SK-N-SH treated with all-trans-retinoic acid at 6 μM for 48 hours (cell line): Measurements from ENCODE around the gene OR4S1.

Experiments
- ARNTL ChIP-seq: fragments of 450-650 bp; formaldehyde crosslinking; IDR thresholded peaks from 2 replicates; pipeline ENCODE4 v1.5.0; 2020; ENCODE audit warnings: low read depth, mild to moderate bottlenecking, moderate library complexity, borderline replicate concordance
- CREB5 ChIP-seq: fragments of 250-450 bp; sonication (Bioruptor Pico); IDR thresholded peaks from 2 replicates; pipeline ENCODE4 v1.5.1; 2020; ENCODE audit warnings: low read depth, mild to moderate bottlenecking, moderate library complexity
- ISL1 ChIP-seq: fragments of 250-450 bp; sonication (Bioruptor Pico); IDR thresholded peaks from 2 replicates; pipeline ENCODE4 v2.1.2; 2022; ENCODE audit warnings: mild to moderate bottlenecking, moderate library complexity
- OSR1 ChIP-seq: fragments of 250-450 bp; sonication (Bioruptor Pico); IDR thresholded peaks from 2 replicates; pipeline ENCODE4 v1.8.0; 2022; ENCODE audit warnings: moderate library complexity, mild to moderate bottlenecking, inconsistent platforms
- SNAI2 ChIP-seq: fragments of 250-450 bp; sonication (Bioruptor Pico); IDR thresholded peaks from 2 replicates; pipeline ENCODE4 v1.5.0; 2020; ENCODE audit warnings: mild to moderate bottlenecking, moderate library complexity
- TSHZ2 ChIP-seq: fragments of 250-450 bp; sonication (Bioruptor Pico); IDR thresholded peaks from 2 replicates; pipeline ENCODE4 v1.5.0; 2020; ENCODE audit warnings: mild to moderate bottlenecking, moderate library complexity
- ZC3H10 ChIP-seq: fragments of 250-450 bp; sonication (Bioruptor Pico); IDR thresholded peaks from 2 replicates; pipeline ENCODE4 v1.5.1; 2021; ENCODE audit warnings: mild to moderate bottlenecking, moderate library complexity
- ZFP30 ChIP-seq: fragments of 450-650 bp; formaldehyde crosslinking; IDR thresholded peaks from 2 replicates; pipeline ENCODE4 v1.5.0; 2022; ENCODE audit warnings: mild to moderate bottlenecking, moderate library complexity
- ZNF70 ChIP-seq: fragments of 450-650 bp; formaldehyde crosslinking; IDR thresholded peaks from 2 replicates; pipeline ENCODE4 v1.5.0; 2020; ENCODE audit warnings: mild to moderate bottlenecking, moderate library complexity
- TF ChIP-seq, protein P1 (sequence below): fragments of 250-450 bp; sonication (Bioruptor Pico); IDR thresholded peaks from 2 replicates; pipeline ENCODE4 v1.8.0; 2020; ENCODE audit warnings: mild to moderate bottlenecking, moderate library complexity, borderline replicate concordance

- TF ChIP-seq, protein P1, sequence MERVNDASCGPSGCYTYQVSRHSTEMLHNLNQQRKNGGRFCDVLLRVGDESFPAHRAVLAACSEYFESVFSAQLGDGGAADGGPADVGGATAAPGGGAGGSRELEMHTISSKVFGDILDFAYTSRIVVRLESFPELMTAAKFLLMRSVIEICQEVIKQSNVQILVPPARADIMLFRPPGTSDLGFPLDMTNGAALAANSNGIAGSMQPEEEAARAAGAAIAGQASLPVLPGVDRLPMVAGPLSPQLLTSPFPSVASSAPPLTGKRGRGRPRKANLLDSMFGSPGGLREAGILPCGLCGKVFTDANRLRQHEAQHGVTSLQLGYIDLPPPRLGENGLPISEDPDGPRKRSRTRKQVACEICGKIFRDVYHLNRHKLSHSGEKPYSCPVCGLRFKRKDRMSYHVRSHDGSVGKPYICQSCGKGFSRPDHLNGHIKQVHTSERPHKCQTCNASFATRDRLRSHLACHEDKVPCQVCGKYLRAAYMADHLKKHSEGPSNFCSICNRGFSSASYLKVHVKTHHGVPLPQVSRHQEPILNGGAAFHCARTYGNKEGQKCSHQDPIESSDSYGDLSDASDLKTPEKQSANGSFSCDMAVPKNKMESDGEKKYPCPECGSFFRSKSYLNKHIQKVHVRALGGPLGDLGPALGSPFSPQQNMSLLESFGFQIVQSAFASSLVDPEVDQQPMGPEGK (CRISPR knock-in tag): no peak
- TF ChIP-seq ZNF70 (no peak), SNAI2 (CRISPR knock-in tag) (no peak), OSR1 (CRISPR knock-in tag) (no peak), ZC3H10 (CRISPR knock-in tag) (no peak), ISL1 (CRISPR knock-in tag) (no peak), ARNTL (CRISPR knock-in tag) (no peak), TSHZ2 (CRISPR knock-in tag) (no peak), CREB5 (CRISPR knock-in tag) (no peak), ZFP30 (CRISPR knock-in tag) (no peak)
Observed at GRCh38 chr11:48261600-48261999, 44.4 kb upstream of the OR4S1 start.
